Lower leg skin (tissue), 4 donors: ENCODE results near the gene NOC4L. TPM values are rescaled to one million over a fixed set of nuclear protein-coding genes. Genes with fewer than 3 reads are reported as not detected.

ENCODE experiments used
- DNase-seq, 2 donors: peaks; one replicate each; pipeline ENCODE4 v3.0.0-alpha.2; 2019; ENCODE audit warnings: low spot score in 2 of 2
- H3K4me3 ChIP-seq: fragments of 200-600 bp; sonication (generic); 2 replicates; pipeline ENCODE4 v1.5.1; 2017; ENCODE audit warnings: mild to moderate bottlenecking, low read depth; ENCODE audit not compliant: poor library complexity, severe bottlenecking
- CTCF ChIP-seq, 3 donors: fragments of 450-650 bp; IDR thresholded peaks; one replicate each; pipeline ENCODE4 v1.5.1; 2016; ENCODE audit warnings: antibody characterized with exemption in 3 of 3, mild to moderate bottlenecking in 3 of 3, moderate library complexity in 2 of 3
- POLR2A ChIP-seq, 2 donors: fragments of 450-650 bp; IDR thresholded peaks; one replicate each; pipeline ENCODE4 v1.6.1; 2016 to 2017; ENCODE audit warnings: antibody characterized with exemption in 2 of 2, mild to moderate bottlenecking in 1 of 2, moderate library complexity in 1 of 2
- WGBS, 2 donors: methylation state at CpG; one replicate each; pipeline ENCODE4 v1.1.5; 2018; 5-methylcytosine and 5-hydroxymethylcytosine counted together
- intact Hi-C: fragments of 100-400 bp; cut with DNase I; formaldehyde crosslinking; loops from one replicate; pipeline ENCODE4 v1.15.0; 2023; ENCODE audit warnings: low total_unique reads
- total RNA-seq, 4 donors: library from RNA; depleted of rRNA; stranded (reverse); fragments of >200 nt; gene quantifications; one replicate each; pipeline ENCODE4 v1.1.0, GENCODE V29; 2016

The NOC4L gene
- total RNA-seq, 4 donors from 2014 or later: 7.3 to 17.7 (median 14.1) TPM

GRCh38 chr12:132186208-132186856, 42.1 kb downstream of the NOC4L start:
- intact Hi-C loops: no loop called here
- no peak overlapping the region for H3K4me3 ChIP-seq
- WGBS, 2 donors: 55 to 61% methylated on average over 24 of the region's 24 CpGs
- no peak for DNase-seq
- no peak for TF ChIP-seq CTCF (IDR thresholded peaks at IDR 0.05)
- TF ChIP-seq POLR2A (IDR thresholded peaks at IDR 0.05): no peak

GRCh38 chr12:132186857-132187620, 42.8 kb downstream of the NOC4L start:
- intact Hi-C loops: no loop called here
- 83 to 90% methylated on average over 26 to 39 of the region's 39 CpGs for WGBS, 2 donors
- TF ChIP-seq CTCF (IDR thresholded peaks at IDR 0.05) (no peak), POLR2A (IDR thresholded peaks at IDR 0.05) (no peak)
- no peak overlapping the region for H3K4me3 ChIP-seq
- no peak for DNase-seq

GRCh38 chr12:132187646-132188450, 43.6 kb downstream of the NOC4L start:
- intact Hi-C loops: no loop called here
- H3K4me3 ChIP-seq: no peak overlapping the region
- 90 to 91% methylated on average over 26 to 31 of the region's 35 CpGs for WGBS, 2 donors
- TF ChIP-seq POLR2A (IDR thresholded peaks at IDR 0.05) (no peak), CTCF (IDR thresholded peaks at IDR 0.05) (no peak)
- no peak for DNase-seq

- H3K4me3 ChIP-seq: no peak overlapping the region
- no peak for DNase-seq
- intact Hi-C loops: no loop called here
- TF ChIP-seq POLR2A (IDR thresholded peaks at IDR 0.05): no peak
- no peak for TF ChIP-seq CTCF (IDR thresholded peaks at IDR 0.05)
- WGBS, 2 donors: 86 to 88% methylated on average over 15 to 21 of the region's 21 CpGs
These were observed 44.2 kb downstream of the NOC4L start for GRCh38 chr12:132188451-132188901.

- TF ChIP-seq POLR2A (IDR thresholded peaks at IDR 0.05): no peak
- TF ChIP-seq CTCF (IDR thresholded peaks at IDR 0.05): no peak
- intact Hi-C loops: no loop called here
- H3K4me3 ChIP-seq: no peak overlapping the region
- no peak for DNase-seq
- WGBS, 2 donors: 14 to 20% methylated on average over 20 of the region's 20 CpGs
These were observed 44.7 kb downstream of the NOC4L start for GRCh38 chr12:132188916-132189325.
